Hepatocyte (in vitro differentiated cells): ENCODE results near the gene FLRT2.

Experiments
- EZH2 ChIP-seq: fragments of 200-600 bp; sonication (generic); IDR thresholded peaks from 2 replicates; pipeline ENCODE4 v1.6.1; 2016; ENCODE audit warnings: antibody characterized with exemption, mild to moderate bottlenecking, borderline replicate concordance
- TF ChIP-seq, protein P1 (sequence below): fragments of 200-600 bp; sonication (generic); IDR thresholded peaks from 2 replicates; pipeline ENCODE4 v1.5.1; 2016; ENCODE audit warnings: antibody characterized with exemption, mild to moderate bottlenecking; ENCODE audit not compliant: poor library complexity

DNA sequence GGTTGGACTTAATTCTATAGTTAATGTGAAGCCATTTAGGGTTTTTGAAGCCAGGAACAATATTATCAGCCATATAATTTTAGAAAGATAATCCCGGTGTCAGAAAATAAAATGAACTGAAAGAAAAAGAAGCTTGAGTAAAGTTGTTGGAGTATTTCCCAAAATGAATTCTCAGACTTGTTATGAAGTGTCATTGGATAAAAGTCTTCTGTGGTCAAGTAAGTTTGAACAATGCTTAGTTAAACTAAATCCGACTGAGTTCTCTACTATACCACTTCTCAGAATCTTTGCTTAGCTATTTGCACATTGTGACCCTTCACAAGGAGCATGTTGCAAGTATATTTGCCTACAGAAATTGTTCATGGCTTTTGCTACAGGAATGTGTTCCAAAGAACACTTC is 17.5 kb upstream of the FLRT2 start:
- TF ChIP-seq EZH2, result no peak
- TF ChIP-seq, protein P1, sequence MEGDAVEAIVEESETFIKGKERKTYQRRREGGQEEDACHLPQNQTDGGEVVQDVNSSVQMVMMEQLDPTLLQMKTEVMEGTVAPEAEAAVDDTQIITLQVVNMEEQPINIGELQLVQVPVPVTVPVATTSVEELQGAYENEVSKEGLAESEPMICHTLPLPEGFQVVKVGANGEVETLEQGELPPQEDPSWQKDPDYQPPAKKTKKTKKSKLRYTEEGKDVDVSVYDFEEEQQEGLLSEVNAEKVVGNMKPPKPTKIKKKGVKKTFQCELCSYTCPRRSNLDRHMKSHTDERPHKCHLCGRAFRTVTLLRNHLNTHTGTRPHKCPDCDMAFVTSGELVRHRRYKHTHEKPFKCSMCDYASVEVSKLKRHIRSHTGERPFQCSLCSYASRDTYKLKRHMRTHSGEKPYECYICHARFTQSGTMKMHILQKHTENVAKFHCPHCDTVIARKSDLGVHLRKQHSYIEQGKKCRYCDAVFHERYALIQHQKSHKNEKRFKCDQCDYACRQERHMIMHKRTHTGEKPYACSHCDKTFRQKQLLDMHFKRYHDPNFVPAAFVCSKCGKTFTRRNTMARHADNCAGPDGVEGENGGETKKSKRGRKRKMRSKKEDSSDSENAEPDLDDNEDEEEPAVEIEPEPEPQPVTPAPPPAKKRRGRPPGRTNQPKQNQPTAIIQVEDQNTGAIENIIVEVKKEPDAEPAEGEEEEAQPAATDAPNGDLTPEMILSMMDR, result no peak
